Chondrocyte (in vitro differentiated cells): ENCODE data around the gene PKP1. TPM values are rescaled to one million over a fixed set of nuclear protein-coding genes. Genes with fewer than 3 reads are reported as not detected.
A peak's percentile ranks its signal among the peaks of the same experiment; 100 is the strongest.

ENCODE experiments used
- DNase-seq: peaks from one replicate; pipeline ENCODE4 v3.0.0; 2021; ENCODE audit warnings: mixed read lengths, low spot score
- H3K27ac Mint-ChIP-seq: one replicate; pipeline ENCODE4 v1.8.0; 2021; ENCODE audit warnings: mild to moderate bottlenecking, moderate library complexity, mixed read lengths; ENCODE audit not compliant: unreplicated experiment
- H3K27me3 Mint-ChIP-seq: 2 replicates; pipeline ENCODE4 v1.8.0; 2021; ENCODE audit warnings: low read depth, mixed read lengths
- H3K36me3 Mint-ChIP-seq: 2 replicates; pipeline ENCODE4 v1.8.0; 2021; ENCODE audit warnings: low read depth, mixed read lengths
- H3K4me1 Mint-ChIP-seq: 2 replicates; pipeline ENCODE4 v1.8.0; 2021; ENCODE audit warnings: low read depth, mild to moderate bottlenecking, mixed read lengths
- H3K4me3 Mint-ChIP-seq: one replicate; pipeline ENCODE4 v1.8.0; 2021; ENCODE audit warnings: mild to moderate bottlenecking, moderate library complexity, mixed read lengths; ENCODE audit not compliant: unreplicated experiment
- H3K9me3 Mint-ChIP-seq: 2 replicates; pipeline ENCODE4 v1.8.0; 2021; ENCODE audit warnings: low read depth, mixed read lengths
- CTCF ChIP-seq: fragments of 200-600 bp; sonication (generic); IDR thresholded peaks from 2 replicates; pipeline ENCODE4 v1.5.0; 2021; ENCODE audit warnings: antibody characterized with exemption, mild to moderate bottlenecking, moderate library complexity
- total RNA-seq: library from RNA; stranded (reverse); gene quantifications from 3 replicates; pipeline ENCODE4 v1.2.1, GENCODE V29; 2021

The PKP1 gene
- total RNA-seq, 1 donor from 2014 or later = 4.0 TPM

- Mint-ChIP-seq H3K27ac (no peak overlapping the region), H3K27me3 (peaks cover 10% of the 10 kb centered on the region), H3K4me3 (no peak overlapping the region), H3K4me1 (peaks cover 15% of the 10 kb centered on the region), H3K9me3 (no peaks in the 10 kb centered on the region), H3K36me3 (peaks cover 6% of the 10 kb centered on the region)
- TF ChIP-seq CTCF = no peak
- peak; percentile 21 for DNase-seq
Measured at GRCh38 chr1:201329286-201329685, 46.0 kb downstream of the PKP1 start.

DNA sequence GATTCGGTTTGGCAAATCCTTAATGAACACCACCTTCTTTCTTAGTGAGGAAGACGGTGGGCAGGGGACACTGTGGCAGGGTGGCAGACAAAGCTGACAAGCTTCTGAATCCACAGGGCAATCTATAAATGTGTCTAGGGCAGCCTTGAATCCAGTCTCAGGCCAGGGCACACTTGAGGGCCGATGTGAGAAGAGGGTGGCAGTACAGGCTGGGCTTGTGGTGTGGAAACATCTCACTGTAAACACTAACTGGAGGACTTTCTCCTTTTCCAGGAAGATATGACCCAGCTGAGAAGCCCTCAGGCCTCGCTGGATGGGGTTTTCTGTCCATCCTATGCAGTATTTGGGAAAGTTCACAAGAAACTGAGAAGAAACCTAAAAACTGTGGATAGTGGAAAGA, 46.5 kb downstream of the PKP1 start:
- no peak overlapping the region for H3K4me3 Mint-ChIP-seq
- H3K9me3 Mint-ChIP-seq = no peaks in the 10 kb centered on the region
- peaks cover 6% of the 10 kb centered on the region for H3K36me3 Mint-ChIP-seq
- no peak for TF ChIP-seq CTCF
- H3K27me3 Mint-ChIP-seq = peaks cover 10% of the 10 kb centered on the region
- peak overlapping the region; percentile 1 for H3K27ac Mint-ChIP-seq
- peaks cover 15% of the 10 kb centered on the region for H3K4me1 Mint-ChIP-seq
- peak; percentile 18 for DNase-seq

- H3K27ac Mint-ChIP-seq = no peak overlapping the region
- H3K4me1 Mint-ChIP-seq = peaks cover 15% of the 10 kb centered on the region
- H3K9me3 Mint-ChIP-seq = no peaks in the 10 kb centered on the region
- H3K27me3 Mint-ChIP-seq = peaks cover 10% of the 10 kb centered on the region
- TF ChIP-seq CTCF = no peak
- peaks cover 6% of the 10 kb centered on the region for H3K36me3 Mint-ChIP-seq
- H3K4me3 Mint-ChIP-seq = no peak overlapping the region
- DNase-seq = peak; percentile 51
Measured at GRCh38 chr1:201330541-201330940, 47.2 kb downstream of the PKP1 start.

GRCh38 chr1:201331166-201331565, 47.9 kb downstream of the PKP1 start:
- no peaks in the 10 kb centered on the region for H3K9me3 Mint-ChIP-seq
- no peak overlapping the region for H3K27ac Mint-ChIP-seq
- no peak overlapping the region for H3K4me3 Mint-ChIP-seq
- H3K27me3 Mint-ChIP-seq = peaks cover 6% of the 10 kb centered on the region
- peak; percentile 62 for DNase-seq
- TF ChIP-seq CTCF = no peak
- H3K4me1 Mint-ChIP-seq = peaks cover 15% of the 10 kb centered on the region
- peaks cover 4% of the 10 kb centered on the region for H3K36me3 Mint-ChIP-seq

- peak; percentile 57 for DNase-seq
- no peak overlapping the region for H3K27ac Mint-ChIP-seq
- no peaks in the 10 kb centered on the region for H3K9me3 Mint-ChIP-seq
- H3K36me3 Mint-ChIP-seq = peaks cover 1% of the 10 kb centered on the region
- H3K27me3 Mint-ChIP-seq = no peaks in the 10 kb centered on the region
- peaks cover 15% of the 10 kb centered on the region for H3K4me1 Mint-ChIP-seq
- H3K4me3 Mint-ChIP-seq = no peak overlapping the region
- no peak for TF ChIP-seq CTCF
Measured at GRCh38 chr1:201332021-201332420, 48.7 kb downstream of the PKP1 start.
